ENCODE results near the gene MADD. TPM values are rescaled to one million over a fixed set of nuclear protein-coding genes. Genes with fewer than 3 reads are reported as not detected.
"Not testable (repeated sequence)": the region's sequence is repeated elsewhere in the genome, so short reads cannot be mapped to it uniquely, and the experiment has no call there.

Gene MADD
- total RNA-seq, 1 donor from 2014 or later = 30.2 TPM

DNA sequence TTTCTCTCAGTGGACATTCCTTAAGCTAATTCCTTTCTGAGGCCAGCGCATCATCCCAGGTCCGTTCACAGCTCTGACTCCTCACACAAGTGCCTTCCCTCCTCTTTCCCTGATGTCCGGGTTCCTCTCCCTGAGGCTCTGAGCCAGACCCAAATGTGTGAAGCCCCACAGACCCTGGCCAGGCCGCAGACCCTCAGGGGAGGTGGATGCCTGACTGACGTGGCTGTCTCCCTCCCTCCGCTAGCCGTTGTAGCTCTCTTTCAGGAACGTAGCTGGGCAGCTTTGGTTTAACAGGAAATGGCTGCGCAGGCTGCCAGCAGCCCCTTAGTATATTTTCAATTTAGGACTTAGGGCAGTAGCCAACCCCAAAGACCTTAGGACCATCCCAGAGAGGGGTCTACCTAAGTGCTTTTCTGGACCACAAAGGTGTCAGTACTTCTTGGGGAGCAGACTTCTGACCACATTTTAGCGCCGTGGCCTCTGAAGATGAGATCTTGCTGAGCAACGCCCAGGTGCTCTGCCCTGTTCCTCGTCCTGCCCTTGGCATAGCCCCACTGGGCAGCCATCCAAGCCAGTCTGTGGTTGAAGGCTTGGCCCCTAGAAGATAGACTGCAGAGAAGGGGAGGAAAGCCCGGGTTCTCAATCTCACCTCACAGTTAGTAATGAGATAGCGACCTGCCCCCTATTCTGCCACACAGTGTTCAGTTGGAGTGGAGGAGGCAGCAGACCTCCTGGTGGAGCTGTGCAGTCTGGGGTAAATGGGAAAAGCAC is 55.5 kb downstream of the MADD start:
- DNase-seq = no peak

DNA sequence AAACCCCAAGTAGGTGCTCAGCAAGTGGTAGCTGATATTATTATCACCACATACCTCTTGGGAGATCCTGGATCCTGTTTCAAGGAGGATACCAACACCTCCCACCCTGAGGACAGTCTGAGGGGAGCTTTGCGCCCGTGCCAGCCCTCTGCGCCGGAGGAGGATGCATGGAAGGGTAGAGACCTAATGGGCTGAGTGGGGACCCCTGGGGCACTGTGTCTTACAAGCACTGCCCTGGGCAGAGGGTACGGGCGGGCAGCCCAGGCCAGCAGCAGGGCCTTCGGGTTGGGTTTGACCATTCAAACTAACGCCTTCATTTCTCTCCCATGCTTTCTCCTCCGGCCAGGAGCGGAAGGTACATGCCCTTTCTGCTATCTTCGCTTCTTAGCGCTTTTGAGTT is 56.3 kb downstream of the MADD start:
- no peak for DNase-seq

DNA sequence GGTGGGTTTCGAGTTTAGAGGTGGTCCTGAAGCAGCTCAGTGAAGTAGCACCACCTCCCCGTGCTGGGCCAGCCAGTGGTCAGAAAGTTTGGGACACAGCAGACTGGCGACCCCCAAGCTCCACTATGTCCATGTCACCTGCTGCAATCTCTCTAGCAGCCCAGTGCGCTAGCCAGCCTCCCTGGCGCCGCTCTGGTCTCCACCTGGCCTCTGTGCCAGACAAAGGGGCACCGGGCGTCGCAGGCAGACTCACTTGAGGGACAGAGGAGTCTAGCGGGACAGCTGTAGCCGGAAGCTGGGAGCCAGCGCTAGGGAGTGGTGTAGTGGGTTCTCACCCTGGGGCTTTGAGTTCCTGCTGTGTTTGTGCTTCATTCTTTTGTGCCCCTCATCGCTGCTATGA is 57.1 kb downstream of the MADD start:
- DNase-seq = no peak

DNA sequence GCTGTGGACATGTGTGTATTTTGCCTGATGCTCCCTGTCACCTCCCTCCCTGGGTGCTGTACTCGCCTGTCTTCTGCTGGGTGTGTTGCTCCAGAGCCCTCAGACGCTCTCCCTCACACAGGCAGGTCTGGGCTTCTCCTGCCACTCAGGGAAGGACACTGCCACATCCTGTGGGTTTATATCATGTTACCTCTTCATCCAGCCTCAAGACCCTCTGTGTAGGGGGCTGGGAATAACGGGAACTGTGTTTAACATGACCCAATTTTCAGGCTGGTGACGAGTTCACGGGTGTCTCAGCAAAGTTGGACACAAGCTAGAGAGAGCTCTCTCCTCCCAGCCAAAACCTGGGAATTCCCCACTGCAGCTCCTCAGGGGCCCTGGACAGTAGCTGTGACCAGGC is 58.0 kb downstream of the MADD start:
- DNase-seq = no peak

DNA sequence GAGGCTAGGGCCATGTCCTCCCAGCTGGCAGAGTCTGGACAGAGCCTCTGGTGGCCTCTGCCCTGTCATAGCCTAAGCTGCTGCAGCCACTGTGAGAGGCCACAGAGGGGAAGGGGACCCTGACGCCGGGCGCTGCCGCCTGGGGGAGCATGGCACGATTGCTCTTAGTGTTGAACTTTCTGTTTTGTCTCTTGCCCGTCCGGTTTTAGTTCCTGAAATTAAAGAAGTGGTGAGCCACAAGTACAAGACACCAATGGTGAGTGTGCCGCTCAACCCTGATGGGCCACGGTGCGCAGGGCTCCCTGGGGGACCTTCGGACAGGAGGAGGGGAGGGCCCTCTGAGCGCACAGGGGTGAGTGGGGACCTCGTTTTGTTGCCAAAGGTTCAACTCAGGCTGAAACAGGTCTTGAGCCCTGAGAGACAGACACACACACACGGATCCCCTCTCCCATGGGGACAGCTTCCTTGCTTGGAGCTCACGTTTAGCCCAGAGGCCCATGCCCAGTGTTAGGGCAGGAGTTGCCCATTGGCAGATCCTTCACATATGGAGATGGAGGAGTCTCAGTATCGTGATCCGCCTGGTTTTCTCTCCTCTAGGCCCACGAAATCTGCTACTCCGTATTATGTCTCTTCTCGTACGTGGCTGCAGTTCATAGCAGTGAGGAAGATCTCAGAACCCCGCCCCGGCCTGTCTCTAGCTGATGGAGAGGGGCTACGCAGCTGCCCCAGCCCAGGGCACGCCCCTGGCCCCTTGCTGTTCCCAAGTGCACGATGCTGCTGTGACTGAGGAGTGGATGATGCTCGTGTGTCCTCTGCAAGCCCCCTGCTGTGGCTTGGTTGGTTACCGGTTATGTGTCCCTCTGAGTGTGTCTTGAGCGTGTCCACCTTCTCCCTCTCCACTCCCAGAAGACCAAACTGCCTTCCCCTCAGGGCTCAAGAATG is 58.8 kb downstream of the MADD start:
- DNase-seq = no peak

DNA sequence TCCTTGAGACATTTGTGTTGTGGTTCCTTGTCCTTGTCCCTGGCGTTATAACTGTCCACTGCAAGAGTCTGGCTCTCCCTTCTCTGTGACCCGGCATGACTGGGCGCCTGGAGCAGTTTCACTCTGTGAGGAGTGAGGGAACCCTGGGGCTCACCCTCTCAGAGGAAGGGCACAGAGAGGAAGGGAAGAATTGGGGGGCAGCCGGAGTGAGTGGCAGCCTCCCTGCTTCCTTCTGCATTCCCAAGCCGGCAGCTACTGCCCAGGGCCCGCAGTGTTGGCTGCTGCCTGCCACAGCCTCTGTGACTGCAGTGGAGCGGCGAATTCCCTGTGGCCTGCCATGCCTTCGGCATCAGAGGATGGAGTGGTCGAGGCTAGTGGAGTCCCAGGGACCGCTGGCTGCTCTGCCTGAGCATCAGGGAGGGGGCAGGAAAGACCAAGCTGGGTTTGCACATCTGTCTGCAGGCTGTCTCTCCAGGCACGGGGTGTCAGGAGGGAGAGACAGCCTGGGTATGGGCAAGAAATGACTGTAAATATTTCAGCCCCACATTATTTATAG is 59.6 kb downstream of the MADD start:
- DNase-seq = no peak

DNA sequence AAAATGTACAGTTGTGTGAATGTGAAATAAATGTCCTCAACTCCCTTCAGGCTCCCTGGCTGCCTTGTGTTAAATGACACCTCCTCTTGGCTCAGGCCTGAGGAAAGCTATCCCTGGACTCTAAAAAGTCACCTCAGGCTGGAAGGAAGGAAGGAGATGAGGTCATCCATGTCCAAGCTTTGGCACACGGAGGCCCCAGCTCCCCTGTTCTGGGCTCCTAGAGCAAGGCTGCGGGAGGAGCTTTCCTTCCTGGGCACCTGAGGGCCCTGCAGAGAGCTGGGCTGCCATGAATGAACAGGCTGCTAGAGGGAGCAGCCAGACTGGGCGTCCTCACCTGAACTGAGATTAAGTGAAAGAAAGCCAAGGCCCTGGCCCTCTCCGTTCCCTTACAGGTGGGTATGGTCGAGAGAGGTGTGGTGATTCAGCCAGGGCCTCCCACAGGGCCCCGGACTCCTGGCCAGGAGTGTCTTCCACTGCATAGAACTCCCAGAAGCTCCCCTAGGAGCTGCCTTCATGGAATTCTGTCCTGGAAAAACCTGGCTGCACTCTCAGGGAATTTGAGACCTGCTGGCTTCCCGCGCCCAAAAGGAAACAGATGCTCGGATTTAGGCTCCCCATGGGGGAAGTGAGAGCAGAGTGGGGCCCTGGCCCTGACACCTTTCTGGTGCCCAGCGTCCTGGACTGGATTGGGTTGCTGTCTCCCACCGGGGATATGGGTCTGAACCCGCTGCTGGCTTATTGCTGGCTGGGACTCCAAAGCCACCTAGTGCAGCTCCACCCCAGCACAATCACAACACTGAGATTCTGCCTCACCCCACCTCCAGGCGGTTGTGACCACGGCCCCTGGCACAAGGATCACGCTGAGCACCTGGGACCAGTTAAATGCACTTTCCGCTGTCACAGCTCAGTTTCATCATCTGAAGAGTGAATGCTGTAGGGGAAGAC is 60.3 kb downstream of the MADD start:
- DNase-seq = peak; percentile 54

DNA sequence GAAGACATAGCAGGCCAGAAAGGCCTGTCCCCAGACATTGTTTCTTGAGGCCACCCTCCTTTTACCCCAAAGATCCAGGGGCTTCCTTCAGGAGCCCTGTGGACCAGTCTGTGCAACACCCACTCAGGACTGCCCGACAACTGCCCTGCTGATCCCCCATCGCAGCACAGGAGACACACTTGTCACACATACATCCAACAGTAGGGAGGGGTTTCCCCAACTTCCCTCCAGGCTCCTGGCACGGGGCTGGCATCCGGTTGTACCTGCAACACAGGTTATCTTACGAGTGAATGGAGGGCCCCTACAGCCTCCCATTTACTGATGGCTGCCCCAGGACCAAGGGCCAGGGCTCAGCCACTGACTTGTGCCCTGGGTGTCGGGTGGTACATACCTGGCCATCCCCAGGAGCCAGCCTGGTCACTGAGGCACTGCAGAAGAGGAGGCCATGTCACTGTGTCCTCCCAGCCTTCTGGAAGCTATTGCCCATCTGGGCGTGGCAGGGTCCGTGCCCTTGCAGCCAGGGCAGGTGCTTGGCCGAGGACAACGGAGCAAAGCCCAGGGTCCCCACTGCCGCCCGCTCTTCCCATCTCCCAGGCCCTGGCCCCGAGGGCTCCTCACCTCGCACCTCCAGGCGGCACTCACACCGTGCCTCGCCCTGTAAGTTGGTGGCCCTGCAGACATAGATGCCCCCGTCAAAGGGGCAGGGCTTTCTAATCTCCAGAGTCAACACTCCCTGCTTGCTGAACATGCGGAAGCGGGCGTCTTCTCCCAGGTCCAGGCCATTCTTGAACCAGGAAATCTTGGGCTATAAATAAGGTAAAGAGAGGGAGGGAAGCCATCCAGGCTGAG is 61.7 kb downstream of the MADD start:
- no peak for DNase-seq

DNA sequence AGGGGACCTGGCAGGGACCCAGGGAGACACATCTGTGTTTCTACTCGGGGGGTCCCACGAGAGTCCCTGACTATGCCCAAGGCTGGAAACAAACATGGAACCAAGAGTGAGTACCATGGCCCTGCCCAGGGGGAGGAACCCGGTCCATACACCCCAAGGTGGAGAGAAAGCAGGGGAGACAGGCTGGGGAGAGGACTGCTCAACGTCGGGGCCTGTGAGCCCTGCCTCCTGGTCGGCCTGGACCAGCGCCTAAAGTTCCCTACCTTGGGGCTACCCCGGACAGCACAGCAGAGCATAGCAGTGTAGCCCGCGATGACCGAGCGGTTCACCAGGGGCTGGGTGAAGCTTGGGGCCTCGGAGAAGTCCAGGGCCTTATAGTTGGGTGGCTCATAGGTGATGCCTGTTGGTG is 62.4 kb downstream of the MADD start:
- no peak for DNase-seq

DNA sequence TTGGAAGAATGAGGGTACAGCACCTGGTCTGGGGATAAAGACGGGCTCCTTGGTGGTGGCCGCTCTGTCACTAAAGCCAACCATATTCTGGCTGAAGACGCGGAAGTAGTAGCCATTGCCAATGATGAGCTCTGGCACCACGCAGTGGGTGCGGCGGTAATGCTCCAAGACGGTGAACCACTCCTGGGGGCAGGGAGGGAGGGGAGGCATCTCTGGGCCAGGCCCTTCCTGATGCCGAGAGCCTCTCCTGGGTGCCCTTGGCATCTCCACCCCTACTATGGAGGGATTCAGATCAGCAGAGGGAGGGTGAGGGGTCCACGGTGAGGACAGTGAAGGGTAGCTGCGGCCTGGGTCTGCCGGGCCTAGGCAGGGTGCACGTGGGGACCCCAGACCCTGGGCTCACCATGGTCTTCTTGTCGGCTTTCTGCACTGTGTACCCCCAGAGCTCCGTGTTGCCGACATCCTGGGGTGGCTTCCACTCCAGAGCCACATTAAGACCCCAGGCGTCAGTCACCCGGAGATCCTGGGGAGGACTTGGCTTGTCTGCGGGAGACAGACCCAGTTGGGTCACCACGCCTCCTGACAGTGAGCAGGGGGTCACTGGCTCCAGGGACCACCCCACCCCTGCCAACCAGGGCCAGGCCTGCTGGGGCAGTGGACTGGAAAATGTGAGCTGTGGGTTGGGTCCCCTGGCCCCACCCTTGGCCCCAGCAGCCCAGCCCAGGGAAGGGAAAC is 63.0 kb downstream of the MADD start:
- no peak for DNase-seq

DNA sequence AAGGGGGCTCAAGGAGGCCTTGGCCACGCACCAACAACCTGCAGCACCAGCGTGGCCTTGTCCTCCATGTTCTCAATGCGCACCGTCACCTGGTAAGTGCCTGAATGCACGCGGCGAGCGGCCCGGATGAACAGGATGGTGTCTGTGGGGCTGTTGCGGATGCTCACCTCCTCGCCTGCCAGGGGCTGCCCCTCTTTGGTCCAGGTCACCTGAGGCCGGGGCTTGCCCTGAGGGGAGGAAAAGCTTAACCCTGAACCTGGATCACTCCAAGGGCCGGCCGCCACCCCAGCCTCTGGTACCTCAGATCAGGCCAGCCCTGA is 63.6 kb downstream of the MADD start:
- no peak for DNase-seq

DNA sequence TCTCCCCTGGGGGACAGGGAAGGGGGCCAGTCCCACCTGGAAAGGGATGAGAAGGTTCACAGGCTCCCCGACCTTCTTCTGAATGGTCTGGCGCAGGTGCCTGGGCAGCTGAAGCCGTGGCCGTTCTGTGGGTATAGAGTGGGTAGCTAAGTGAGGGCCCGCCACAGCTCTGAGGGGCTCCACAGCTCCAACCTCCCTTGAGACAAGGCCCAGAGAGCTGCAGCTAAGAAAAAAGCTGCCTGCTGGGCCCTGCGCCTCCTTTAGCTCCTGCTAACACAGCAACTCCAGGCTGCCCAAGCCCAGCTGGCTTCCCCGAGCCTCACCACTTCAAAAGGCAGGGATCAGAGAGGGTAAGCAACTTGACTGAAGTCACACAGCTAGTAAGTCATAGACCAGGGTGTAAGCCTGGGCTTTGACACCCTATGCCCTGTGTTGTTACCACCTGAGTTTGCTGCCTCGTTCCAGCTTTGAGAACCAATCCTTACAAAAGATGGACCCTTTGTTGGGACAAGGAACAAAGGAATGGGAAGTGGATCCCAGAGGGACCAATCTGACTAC is 64.0 kb downstream of the MADD start:
- DNase-seq = no peak

DNA sequence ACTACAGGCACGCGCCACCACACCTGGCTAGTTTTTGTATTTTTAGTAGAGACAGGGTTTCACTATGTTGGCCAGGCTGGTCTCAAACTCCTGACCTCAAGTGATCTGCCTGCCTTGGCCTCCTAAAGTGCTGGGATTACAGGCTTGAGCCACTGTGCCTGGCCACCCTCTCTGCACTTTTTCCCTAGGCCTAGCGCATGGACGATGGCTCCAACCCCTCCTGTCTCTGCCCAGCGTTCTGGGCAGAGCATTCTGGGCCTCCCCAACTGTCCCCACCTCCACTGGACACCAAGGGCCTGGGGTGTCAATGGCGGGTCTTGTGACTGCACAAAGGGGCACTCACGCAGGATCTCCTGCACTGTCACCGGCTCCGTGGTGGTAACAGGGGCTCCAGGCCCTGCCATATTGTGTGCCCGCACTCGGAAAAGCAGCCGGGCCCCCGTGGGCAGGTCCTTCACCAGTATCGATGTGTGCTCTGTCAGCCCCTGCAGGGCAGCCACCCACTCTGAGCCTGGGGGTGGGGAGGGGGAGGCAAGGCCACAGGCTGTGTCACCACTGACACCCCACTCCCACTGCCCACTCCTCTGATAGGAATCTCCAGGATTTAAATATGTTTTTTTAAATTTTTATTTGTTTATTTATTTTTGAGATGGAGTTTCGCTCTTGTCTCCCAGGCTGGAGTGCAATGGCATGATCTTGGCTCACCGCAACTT is 64.9 kb downstream of the MADD start:
- not testable (repeated sequence) for DNase-seq

DNA sequence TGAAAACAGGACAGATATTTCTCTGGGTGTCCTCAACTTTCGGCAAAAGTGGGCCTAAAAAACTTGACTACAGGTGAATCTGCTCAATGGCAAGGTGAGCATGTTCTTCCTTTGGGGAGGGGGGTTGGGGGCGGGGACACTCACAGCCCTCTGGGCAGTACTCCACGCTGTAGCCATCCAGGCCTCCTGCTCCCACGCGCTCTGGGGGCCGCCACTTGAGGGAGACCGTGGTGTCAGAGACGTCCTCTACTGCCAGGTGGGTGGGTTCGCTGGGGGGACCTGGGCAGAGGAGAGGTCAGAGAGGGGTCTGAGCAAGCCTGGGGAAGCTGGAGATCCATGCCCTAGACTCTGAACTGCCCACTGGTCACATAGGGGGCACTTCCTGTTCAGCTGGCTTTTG is 65.8 kb downstream of the MADD start:
- DNase-seq = no peak

DNA sequence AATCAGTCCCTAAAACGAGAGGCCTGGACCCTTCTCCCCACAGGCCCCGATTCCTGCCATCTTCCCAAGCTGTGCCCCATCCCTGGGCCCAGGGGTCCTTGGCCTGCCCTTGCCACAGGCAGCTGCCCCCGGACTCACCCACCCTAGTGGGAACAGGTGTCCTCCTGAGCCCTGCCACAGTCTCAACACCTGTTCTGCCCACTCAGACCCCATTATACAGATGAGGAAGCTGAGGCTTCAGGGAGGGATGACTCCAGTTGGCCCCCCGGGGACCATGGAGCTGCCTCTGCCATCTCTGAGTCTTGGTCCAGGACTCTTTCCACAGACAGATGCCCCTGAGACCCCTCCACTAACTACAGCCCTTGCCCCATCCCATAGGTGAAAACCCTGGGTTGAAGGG is 66.7 kb downstream of the MADD start:
- no peak for DNase-seq

DNA sequence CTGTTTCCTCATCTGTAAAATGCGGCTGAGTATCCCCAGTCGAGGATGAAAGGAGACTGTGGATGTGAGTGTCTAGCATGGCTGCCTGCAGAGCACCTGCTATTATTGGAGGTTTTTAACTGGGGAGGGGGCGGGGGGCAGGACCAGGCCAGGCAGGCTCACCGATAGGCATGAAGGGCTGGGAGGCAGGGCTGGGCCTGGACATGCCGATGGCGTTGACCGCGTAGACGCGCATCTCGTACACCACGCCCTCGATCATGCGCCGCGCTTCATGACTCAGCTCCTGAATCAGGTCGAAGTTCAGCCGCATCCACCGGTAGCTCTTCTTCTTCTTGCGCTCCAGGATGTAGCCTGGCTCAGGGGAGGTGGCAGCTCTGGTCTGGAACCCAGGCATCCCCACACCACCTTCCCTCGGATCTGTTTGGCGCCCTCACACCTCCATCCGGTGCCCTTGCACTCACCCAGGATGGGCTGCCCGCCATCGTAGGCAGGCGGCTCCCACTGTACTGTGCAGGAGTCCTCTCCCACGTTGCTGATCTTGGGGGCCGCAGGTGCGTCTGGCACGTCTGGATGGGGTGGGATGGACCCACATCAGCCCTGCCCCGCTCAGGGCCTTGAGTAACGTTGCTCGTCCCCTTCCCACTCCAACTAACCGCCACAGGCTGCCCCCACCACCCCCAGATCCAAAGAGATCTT is 67.4 kb downstream of the MADD start:
- no peak for DNase-seq

DNA sequence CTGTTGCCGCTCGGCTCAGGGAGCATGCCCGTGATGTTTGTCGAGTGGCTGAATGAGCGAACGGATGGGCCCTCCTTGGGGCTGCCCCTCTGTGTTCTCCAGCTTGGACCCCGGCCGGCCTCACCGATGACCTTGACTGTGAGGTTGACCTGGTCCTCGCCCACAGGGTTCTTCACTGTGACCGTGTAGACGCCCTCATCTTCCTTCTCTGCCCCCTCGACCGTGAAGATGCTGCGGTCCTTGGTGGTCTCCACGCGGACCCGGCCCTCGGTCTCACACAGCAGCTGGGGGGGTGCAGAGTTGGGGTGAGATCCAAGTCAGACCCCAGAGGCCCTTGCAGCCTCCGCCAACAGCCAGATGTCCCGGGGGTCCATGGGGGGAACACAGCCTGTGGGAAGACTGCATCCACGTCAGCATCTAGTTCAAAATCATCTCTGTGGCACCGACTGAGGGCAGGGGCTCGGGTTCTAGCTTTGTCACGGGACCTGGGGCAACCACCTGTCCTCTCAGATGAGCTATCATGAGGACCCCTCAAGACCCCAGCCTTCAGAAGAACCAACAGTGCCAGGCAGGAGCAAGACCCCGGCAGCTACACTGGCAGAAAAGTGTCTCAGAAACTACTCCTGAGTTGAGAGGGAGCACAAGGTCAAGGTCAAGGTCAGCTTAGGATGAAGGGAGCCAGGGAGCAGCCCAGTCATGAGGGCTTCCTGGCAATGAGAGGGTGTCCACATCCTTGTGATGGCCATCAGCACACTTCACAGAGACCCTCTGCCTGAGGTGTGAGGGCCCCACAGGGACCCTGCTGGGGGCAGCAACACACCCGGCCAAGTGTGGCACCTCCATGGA is 68.7 kb downstream of the MADD start:
- no peak for DNase-seq

DNA sequence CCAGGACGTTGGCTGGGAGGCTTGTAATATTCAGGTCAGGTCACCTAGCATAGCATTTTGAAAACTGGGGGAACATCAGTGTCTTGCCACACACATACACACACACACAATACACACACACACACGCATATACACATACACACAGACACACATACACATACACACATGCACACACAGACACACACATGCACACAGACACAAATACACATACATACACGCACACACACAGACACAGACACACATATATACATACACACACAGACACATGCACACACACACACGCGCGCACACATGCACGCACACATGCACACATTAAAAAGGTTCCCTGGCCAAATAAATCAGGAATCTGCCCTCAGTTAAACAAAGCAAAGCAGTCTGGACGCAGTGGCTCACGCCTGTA is 70.1 kb downstream of the MADD start:
- no peak for DNase-seq

Data from tongue (tissue), 2 donors.